Non-pigmented ciliary epithelial cell (primary cell): ENCODE measurements around the gene PRSS22.

Source experiments
- DNase-seq: peaks from one replicate; pipeline ENCODE4 v3.0.0-alpha.2; 2010; ENCODE audit warnings: low read depth

Gene PRSS22

GRCh38 chr16:2852003-2852730, 5.8 kb downstream of the PRSS22 start:
- no peak for DNase-seq

GRCh38 chr16:2848933-2849725, 8.8 kb downstream of the PRSS22 start:
- no peak for DNase-seq

GRCh38 chr16:2846511-2847310, 11.3 kb downstream of the PRSS22 start:
- DNase-seq: no peak

GRCh38 chr16:2845116-2845515, 12.9 kb downstream of the PRSS22 start:
- DNase-seq: no peak

- DNase-seq: no peak
Observed at GRCh38 chr16:2843526-2843925, 14.4 kb downstream of the PRSS22 start.

GRCh38 chr16:2842340-2843000, 15.5 kb downstream of the PRSS22 start:
- no peak for DNase-seq

GRCh38 chr16:2841606-2842339, 16.2 kb downstream of the PRSS22 start:
- no peak for DNase-seq

- no peak for DNase-seq
Observed at GRCh38 chr16:2840914-2841313, 17.1 kb downstream of the PRSS22 start.

- DNase-seq: no peak
Observed at GRCh38 chr16:2839650-2840450, 18.1 kb downstream of the PRSS22 start.

GRCh38 chr16:2838928-2839327, 19.0 kb downstream of the PRSS22 start:
- DNase-seq: peak; percentile 35

GRCh38 chr16:2836646-2837508, 21.1 kb downstream of the PRSS22 start:
- no peak for DNase-seq

- peak; percentile 94 for DNase-seq
Observed at GRCh38 chr16:2835638-2836493, 22.1 kb downstream of the PRSS22 start.

- no peak for DNase-seq
Observed at GRCh38 chr16:2834968-2835367, 23.0 kb downstream of the PRSS22 start.

GRCh38 chr16:2833776-2834175, 24.2 kb downstream of the PRSS22 start:
- DNase-seq: no peak

- DNase-seq: no peak
Observed at GRCh38 chr16:2831203-2831602, 26.8 kb downstream of the PRSS22 start.

GRCh38 chr16:2830355-2830695, 27.6 kb downstream of the PRSS22 start:
- DNase-seq: no peak

GRCh38 chr16:2829501-2830354, 28.2 kb downstream of the PRSS22 start, which contains the start of gene ZG16B:
Gene ZG16B (plus strand): TSS chr16:2830303. CDS start chr16:2830442, 139 bp downstream.
- DNase-seq: no peak
